Erythroblast (primary cell): Measurements from ENCODE around the gene OTUB1.

Source experiments
- GATA1 ChIP-seq: IDR thresholded peaks from 2 replicates; pipeline ENCODE4 v1.6.1; 2011; ENCODE audit warnings: low read depth, mild to moderate bottlenecking, control low read depth, low read length, moderate library complexity
- POLR2A ChIP-seq: IDR thresholded peaks from 2 replicates; pipeline ENCODE4 v1.6.1; 2011; ENCODE audit warnings: mild to moderate bottlenecking, low read length

DNA sequence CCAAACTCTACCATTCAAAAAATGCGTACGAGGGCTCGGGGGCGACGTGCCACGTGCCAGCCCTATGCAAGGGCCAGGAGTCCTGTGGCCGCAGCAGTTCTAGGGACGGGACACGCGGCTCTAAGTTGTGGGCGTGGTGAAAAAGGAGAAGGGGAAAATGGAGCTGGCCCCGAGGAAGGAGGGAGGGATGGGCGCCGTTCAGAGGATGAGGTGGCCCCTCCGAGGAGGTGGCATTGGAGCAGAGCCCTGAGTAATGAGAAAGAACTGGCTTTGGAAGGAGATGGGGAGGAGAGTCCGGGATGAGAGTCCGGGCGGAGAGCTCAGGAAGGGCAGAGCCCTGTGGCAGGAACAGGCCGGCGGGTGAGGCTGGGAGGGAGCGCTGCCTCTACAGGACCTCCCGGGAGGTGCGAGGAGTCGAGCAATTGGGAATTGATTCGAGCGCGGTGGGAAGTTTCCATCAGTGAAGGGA is 21.0 kb downstream of the OTUB1 start:
- TF ChIP-seq POLR2A, result no peak
- no peak for TF ChIP-seq GATA1
